Osteoblast (primary cell): Measurements from ENCODE around the gene MARCHF5. TPM values are rescaled to one million over a fixed set of nuclear protein-coding genes. Genes with fewer than 3 reads are reported as not detected.
"Not testable (repeated sequence)": the region's sequence is repeated elsewhere in the genome, so short reads cannot be mapped to it uniquely, and the experiment has no call there.

Experiments used
- DNase-seq: peaks from one replicate; pipeline ENCODE4 v3.0.0; 2011; ENCODE audit warnings: low spot score, mixed read lengths; ENCODE audit not compliant: insufficient read length; ENCODE audit errors: missing footprints
- H2AFZ ChIP-seq: 2 replicates; pipeline ENCODE4 v1.6.0; 2011; ENCODE audit warnings: mild to moderate bottlenecking, low read length
- H3K27ac ChIP-seq: 2 replicates; pipeline ENCODE4 v1.5.1; 2011; ENCODE audit warnings: mild to moderate bottlenecking, low read depth, low read length, moderate library complexity
- H3K27me3 ChIP-seq: 2 replicates; pipeline ENCODE4 v1.6.0; 2012; ENCODE audit warnings: mild to moderate bottlenecking, control low read depth, inconsistent platforms, low read length, moderate library complexity; ENCODE audit not compliant: insufficient read depth
- H3K36me3 ChIP-seq: 2 replicates; pipeline ENCODE4 v1.5.1; 2011; ENCODE audit warnings: mild to moderate bottlenecking, low read length, control low read depth, moderate library complexity; ENCODE audit not compliant: insufficient read depth
- H3K4me1 ChIP-seq: 2 replicates; pipeline ENCODE4 v1.5.1; 2011; ENCODE audit warnings: mild to moderate bottlenecking, low read length, control low read depth, moderate library complexity; ENCODE audit not compliant: insufficient read depth
- H3K4me2 ChIP-seq: 2 replicates; pipeline ENCODE4 v1.6.0; 2011; ENCODE audit warnings: mild to moderate bottlenecking, low read length; ENCODE audit not compliant: insufficient read depth
- H3K4me3 ChIP-seq: fragments of 200-600 bp; sonication (generic); 3 replicates; pipeline ENCODE4 v1.5.1; 2012; ENCODE audit warnings: mild to moderate bottlenecking, low read length, inconsistent platforms; ENCODE audit not compliant: insufficient read depth
- H3K79me2 ChIP-seq: 2 replicates; pipeline ENCODE4 v1.6.0; 2012; ENCODE audit warnings: mild to moderate bottlenecking, low read length, control low read depth, inconsistent platforms; ENCODE audit not compliant: insufficient read depth
- H3K9me3 ChIP-seq: 2 replicates; pipeline ENCODE4 v1.5.1; 2011; ENCODE audit warnings: low read depth, low read length, control low read depth
- H4K20me1 ChIP-seq: 2 replicates; pipeline ENCODE4 v1.6.0; 2012; ENCODE audit warnings: mild to moderate bottlenecking, low read length, control low read depth; ENCODE audit not compliant: insufficient read depth
- CTCF ChIP-seq: IDR thresholded peaks from 2 replicates; pipeline ENCODE4 v1.5.1; 2011; ENCODE audit warnings: mild to moderate bottlenecking, low read depth, low read length, moderate library complexity; ENCODE audit errors: extremely low read depth
- total RNA-seq: library from RNA; depleted of rRNA; stranded (reverse); fragments of >200 nt; gene quantifications from 2 replicates; pipeline ENCODE4 v1.2.3, GENCODE V29; 2012

MARCHF5 gene
- total RNA-seq, 1 donor, result 19.2 TPM

GRCh38 chr10:92323079-92323478 is 32.1 kb downstream of the MARCHF5 start:
- TF ChIP-seq CTCF, result no peak
- Histone ChIP-seq H3K4me3 (no peak overlapping the region), H3K27ac (no peak overlapping the region), H3K4me2 (no peak overlapping the region), H3K79me2 (peaks cover 64% of the 10 kb centered on the region), H3K9me3 (no peaks in the 10 kb centered on the region), H4K20me1 (peaks cover 15% of the 10 kb centered on the region), H2AFZ (no peak overlapping the region), H3K27me3 (no peaks in the 10 kb centered on the region), H3K36me3 (peaks cover 3% of the 10 kb centered on the region), H3K4me1 (no peaks in the 10 kb centered on the region)
- DNase-seq, result no peak

- Histone ChIP-seq H3K27me3 (no peaks in the 10 kb centered on the region), H3K27ac (no peak overlapping the region), H4K20me1 (peaks cover 20% of the 10 kb centered on the region), H3K9me3 (no peaks in the 10 kb centered on the region), H3K4me2 (no peak overlapping the region), H3K79me2 (peaks cover 64% of the 10 kb centered on the region), H3K4me3 (no peak overlapping the region), H2AFZ (no peak overlapping the region), H3K36me3 (no peaks in the 10 kb centered on the region), H3K4me1 (no peaks in the 10 kb centered on the region)
- no peak for TF ChIP-seq CTCF
- DNase-seq, result no peak
These were observed 36.8 kb downstream of the MARCHF5 start for GRCh38 chr10:92327445-92328433.

GRCh38 chr10:92328993-92329392 is 38.0 kb downstream of the MARCHF5 start:
- no peak for TF ChIP-seq CTCF
- Histone ChIP-seq H3K9me3 (no peaks in the 10 kb centered on the region), H3K27ac (no peak overlapping the region), H3K4me3 (no peak overlapping the region), H3K4me2 (no peak overlapping the region), H4K20me1 (peaks cover 21% of the 10 kb centered on the region), H3K36me3 (no peaks in the 10 kb centered on the region), H3K4me1 (no peaks in the 10 kb centered on the region), H3K79me2 (peaks cover 61% of the 10 kb centered on the region), H2AFZ (no peak overlapping the region), H3K27me3 (no peaks in the 10 kb centered on the region)
- DNase-seq, result no peak

GRCh38 chr10:92329927-92330326 is 39.0 kb downstream of the MARCHF5 start:
- H3K4me1 ChIP-seq, H3K4me2 ChIP-seq, H3K27ac ChIP-seq, DNase-seq, H3K36me3 ChIP-seq, H3K9me3 ChIP-seq, H2AFZ ChIP-seq, H3K4me3 ChIP-seq, H3K27me3 ChIP-seq: not testable (repeated sequence)
- Histone ChIP-seq H3K79me2 (peaks cover 59% of the 10 kb centered on the region), H4K20me1 (peaks cover 29% of the 10 kb centered on the region)
